ENCODE results near the gene ELL. TPM values are rescaled to one million over a fixed set of nuclear protein-coding genes. Genes with fewer than 3 reads are reported as not detected.

ELL gene
- total RNA-seq, 4 donors from 2014 or later = 9.1 to 35.1 (median 20.1) TPM

DNA sequence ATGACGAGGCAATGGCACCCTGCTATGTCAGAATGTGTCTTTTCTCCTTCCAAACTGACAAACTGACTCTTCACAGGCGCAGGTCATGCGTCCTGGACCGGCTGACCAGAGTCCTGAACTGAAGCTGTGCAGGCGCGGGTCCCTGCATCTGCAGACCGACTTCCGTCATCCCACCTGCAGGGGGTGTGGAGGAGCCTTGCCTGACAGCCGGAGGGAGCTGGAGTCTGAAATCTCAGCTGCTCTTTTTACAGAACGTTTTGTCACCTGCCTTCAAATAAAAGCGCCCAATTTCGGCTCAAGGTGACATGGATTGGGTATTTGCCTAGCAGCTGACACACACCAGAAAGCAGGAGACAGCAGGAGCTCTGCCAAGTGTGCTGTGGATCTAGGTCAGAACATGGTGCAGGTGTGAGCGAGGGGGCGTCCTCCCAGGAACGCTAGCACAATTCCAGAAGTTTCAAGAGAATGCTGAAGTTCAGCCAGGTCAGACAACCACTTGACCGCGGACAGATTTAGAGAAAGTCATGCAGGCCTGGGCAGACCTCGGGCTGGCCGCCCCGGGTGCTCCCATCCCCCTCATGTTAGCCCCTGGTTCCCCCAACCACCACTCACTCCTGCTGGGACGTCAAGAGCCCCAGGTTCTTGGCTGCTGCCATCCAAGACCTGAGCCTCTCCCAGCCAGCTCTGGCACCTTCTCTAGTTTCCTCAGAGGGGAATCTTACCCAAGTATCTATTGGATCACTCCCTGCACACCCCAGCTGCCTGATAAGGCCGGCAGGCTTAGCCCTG lies 32.8 kb downstream of the ELL start:
- DNase-seq (ENCODE audit: extremely low spot score) = no peak
- WGBS = 36% methylated on average over 19 of the region's 22 CpGs
- H3K36me3 ChIP-seq = no peaks in the 10 kb centered on the region
- intact Hi-C loops (cut with DNase I) = no loop called here
- H3K27me3 ChIP-seq = no peaks in the 10 kb centered on the region
- TF ChIP-seq, protein P1, sequence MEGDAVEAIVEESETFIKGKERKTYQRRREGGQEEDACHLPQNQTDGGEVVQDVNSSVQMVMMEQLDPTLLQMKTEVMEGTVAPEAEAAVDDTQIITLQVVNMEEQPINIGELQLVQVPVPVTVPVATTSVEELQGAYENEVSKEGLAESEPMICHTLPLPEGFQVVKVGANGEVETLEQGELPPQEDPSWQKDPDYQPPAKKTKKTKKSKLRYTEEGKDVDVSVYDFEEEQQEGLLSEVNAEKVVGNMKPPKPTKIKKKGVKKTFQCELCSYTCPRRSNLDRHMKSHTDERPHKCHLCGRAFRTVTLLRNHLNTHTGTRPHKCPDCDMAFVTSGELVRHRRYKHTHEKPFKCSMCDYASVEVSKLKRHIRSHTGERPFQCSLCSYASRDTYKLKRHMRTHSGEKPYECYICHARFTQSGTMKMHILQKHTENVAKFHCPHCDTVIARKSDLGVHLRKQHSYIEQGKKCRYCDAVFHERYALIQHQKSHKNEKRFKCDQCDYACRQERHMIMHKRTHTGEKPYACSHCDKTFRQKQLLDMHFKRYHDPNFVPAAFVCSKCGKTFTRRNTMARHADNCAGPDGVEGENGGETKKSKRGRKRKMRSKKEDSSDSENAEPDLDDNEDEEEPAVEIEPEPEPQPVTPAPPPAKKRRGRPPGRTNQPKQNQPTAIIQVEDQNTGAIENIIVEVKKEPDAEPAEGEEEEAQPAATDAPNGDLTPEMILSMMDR (IDR thresholded peaks at IDR 0.05) = peak; percentile 43 to 49 (median 45)
- TF ChIP-seq POLR2A (IDR thresholded peaks at IDR 0.05; ENCODE audit: low read depth) (no peak), POLR2AphosphoS5 (IDR thresholded peaks at IDR 0.05) (peak; percentile 46 to 51)
- H3K4me3 ChIP-seq = no peak overlapping the region
- peaks cover 71 to 82% (median 80%) of the 10 kb centered on the region in 4 donors for H3K4me1 ChIP-seq
- no peaks in the 10 kb centered on the region for H3K9me3 ChIP-seq
- H3K27ac ChIP-seq (replicated peaks in 1 of 4) = peak overlapping the region in 3 of 4 donors; percentile 31 to 57 (median 35)

DNA sequence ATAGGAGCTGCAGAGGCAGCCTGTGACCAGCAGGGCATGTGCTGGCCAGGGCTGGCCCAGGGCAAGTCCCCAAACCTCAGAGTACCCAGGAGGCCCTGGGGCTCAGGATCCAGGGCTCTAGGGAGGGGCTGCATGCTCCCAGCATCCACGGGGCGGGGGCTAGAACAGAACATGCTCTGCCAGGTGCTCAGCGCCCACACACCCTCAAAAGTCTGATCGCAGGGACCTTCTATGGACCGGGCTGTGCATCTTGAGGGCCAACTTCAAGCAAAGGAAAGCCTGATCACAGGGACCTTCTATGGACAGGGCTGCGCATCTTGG lies 33.5 kb downstream of the ELL start:
- no peak for DNase-seq (ENCODE audit: extremely low spot score)
- Histone ChIP-seq H3K27me3 (no peaks in the 10 kb centered on the region), H3K36me3 (no peaks in the 10 kb centered on the region), H3K9me3 (no peaks in the 10 kb centered on the region), H3K27ac (replicated peaks in 1 of 4) (peak overlapping the region in 3 of 4 donors; percentile 31 to 57 (median 35)), H3K4me1 (peaks cover 71 to 82% (median 80%) of the 10 kb centered on the region in 4 donors), H3K4me3 (no peak overlapping the region)
- 100% methylated on average over 1 of the region's 6 CpGs for WGBS
- intact Hi-C loops (cut with DNase I) = no loop called here
- TF ChIP-seq, protein P1 (IDR thresholded peaks at IDR 0.05) = peak in 1 of 3 experiments; percentile 21
- TF ChIP-seq POLR2A (IDR thresholded peaks at IDR 0.05; ENCODE audit: low read depth) = no peak

DNA sequence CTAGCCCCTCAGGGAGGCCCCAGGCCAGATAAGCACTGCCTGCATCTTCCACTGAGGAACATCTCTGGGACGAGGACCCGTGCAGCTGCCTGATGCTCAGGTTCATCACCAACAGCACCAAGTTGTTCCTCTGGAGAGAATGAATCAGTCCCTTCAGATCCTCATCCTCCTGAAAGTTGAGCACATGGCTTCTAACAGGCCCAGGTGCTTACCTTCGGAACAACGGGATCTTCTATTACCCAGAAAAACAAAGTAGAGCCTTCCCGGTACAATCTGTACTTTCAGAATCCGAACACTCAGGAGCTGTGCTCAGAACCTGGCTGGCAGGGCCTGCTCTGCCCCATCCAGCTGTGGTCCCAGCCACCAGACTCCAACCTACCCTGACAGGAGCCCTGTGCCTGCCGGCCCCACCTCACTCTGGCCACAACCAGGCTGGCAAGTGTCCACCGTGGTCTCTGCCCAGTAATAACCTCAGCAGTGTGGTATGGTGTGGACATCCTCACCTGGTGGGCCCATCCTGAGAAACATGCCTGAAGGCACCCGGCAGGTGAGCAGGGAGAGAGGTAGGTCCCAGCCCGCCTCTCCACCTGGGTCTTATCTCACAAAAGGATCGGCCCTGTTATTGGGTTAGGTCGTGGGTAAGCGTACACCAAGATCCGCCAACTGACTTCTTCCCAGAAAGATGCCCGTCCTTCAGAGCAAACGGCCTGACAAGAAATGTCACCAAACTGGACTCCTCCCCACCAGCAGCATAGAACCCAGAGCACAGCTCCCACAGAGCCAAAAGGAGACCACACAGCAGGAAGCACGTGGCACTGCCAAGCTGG lies 34.1 kb downstream of the ELL start:
- no peaks in the 10 kb centered on the region for H3K9me3 ChIP-seq
- no peaks in the 10 kb centered on the region for H3K27me3 ChIP-seq
- H3K36me3 ChIP-seq = no peaks in the 10 kb centered on the region
- no peak overlapping the region for H3K4me3 ChIP-seq
- peak overlapping the region in 3 of 4 donors; percentile 31 to 61 (median 35) for H3K27ac ChIP-seq (replicated peaks in 1 of 4)
- 83% methylated on average over 14 of the region's 17 CpGs for WGBS
- intact Hi-C loops (cut with DNase I) = no loop called here
- TF ChIP-seq EP300 (IDR thresholded peaks at IDR 0.05) (no peak), POLR2AphosphoS5 (IDR thresholded peaks at IDR 0.05) (no peak), POLR2A (IDR thresholded peaks at IDR 0.05; ENCODE audit: low read depth) (no peak)
- TF ChIP-seq, protein P1 (IDR thresholded peaks at IDR 0.05) = no peak
- H3K4me1 ChIP-seq = peaks cover 71 to 82% (median 80%) of the 10 kb centered on the region in 4 donors
- DNase-seq (ENCODE audit: extremely low spot score) = no peak

DNA sequence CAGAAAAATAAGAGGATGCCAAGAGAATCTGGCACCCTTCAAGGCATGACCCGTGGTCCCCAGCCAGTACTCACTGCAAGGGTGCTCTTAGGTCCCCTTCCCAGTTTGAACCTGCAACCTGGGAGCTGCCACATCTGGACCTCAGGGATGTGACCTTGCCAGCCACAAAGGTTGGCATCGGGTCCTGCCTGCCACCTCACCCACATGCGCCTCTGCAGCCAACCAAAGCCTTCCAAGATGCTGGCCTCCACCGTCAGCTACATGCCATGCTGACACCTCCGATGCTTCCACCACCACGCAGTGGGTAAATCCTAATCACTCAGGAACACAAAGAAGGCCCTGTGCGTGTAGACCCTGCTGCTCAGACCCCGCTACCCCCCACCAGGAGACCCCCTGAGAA lies 35.1 kb downstream of the ELL start:
- intact Hi-C loops (cut with DNase I) = no loop called here
- Histone ChIP-seq H3K4me3 (no peak overlapping the region), H3K27me3 (no peaks in the 10 kb centered on the region), H3K27ac (replicated peaks in 1 of 4) (peak overlapping the region in 3 of 4 donors; percentile 30 to 61 (median 35)), H3K36me3 (no peaks in the 10 kb centered on the region), H3K4me1 (peaks cover 61 to 88% (median 76%) of the 10 kb centered on the region in 4 donors), H3K9me3 (no peaks in the 10 kb centered on the region)
- WGBS = 92% methylated on average over 8 of the region's 8 CpGs
- no peak for DNase-seq (ENCODE audit: extremely low spot score)
- no peak for TF ChIP-seq POLR2A (IDR thresholded peaks at IDR 0.05; ENCODE audit: low read depth)
- TF ChIP-seq, protein P1 (IDR thresholded peaks at IDR 0.05) = no peak
- no peak for TF ChIP-seq EP300 (IDR thresholded peaks at IDR 0.05)
